Central memory CD4-positive, alpha-beta T cell (primary cell): ENCODE measurements around the gene COP1.
"Not testable (repeated sequence)": the region's sequence is repeated elsewhere in the genome, so short reads cannot be mapped to it uniquely, and the experiment has no call there.

ENCODE experiments used
- DNase-seq: peaks from one replicate; pipeline ENCODE4 v3.0.0; 2022

Gene COP1

DNA sequence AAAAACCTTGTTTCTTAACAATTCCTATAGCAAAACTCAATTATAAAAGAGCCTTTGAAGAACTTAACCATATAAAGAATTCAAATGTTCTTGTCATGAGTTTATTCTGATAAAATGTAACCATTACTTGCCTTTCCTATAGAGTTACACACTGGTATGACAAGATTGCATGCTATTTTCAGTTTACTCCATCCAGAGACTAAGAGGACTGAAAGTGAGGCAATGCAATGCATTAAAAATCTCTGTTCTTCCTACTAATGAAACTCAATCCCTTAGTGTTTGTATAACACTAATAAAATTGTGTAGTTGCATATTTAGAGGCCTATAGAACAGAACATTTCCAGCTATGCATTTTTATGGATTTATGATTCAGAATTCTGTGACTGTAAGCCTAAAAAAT, 88.1 kb downstream of the COP1 start:
- DNase-seq, result no peak

DNA sequence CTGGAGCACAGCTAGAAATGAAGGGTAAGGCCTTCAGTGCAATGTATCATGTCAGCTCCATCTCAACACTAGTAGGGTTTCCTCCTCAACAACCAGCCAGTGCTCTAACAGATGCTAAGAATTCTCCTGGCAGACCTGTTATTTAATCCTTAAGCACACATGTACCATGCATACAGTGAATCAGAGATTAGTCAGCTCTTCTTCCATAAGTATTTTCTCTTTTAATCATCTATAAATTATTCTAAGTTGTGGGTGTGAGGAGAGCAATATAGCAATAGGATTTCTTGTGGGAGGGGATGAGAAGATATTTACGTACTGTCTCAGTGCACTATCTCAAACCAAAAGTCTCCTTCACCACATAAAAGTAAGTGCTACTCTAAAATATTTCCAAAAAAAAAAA, 95.3 kb downstream of the COP1 start:
- DNase-seq, result no peak

DNA sequence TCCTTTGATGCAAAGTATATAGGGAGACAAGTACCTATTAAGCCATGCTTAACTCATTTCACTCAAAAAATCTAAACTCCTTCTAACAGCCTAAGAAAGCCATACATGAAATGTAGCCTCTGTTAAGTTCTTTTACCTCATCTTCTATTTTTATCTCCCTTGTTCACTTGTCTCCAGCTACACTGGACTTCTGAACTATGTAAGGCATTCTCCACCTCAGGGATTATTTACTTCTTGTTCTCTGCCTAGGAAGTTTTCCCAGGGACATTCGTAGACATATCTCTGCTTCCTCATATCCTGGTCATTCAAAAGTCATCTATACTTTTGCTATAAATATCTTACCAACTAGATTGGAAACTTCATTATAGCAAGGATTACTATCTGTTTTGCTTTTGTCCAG, 96.9 kb downstream of the COP1 start:
- no peak for DNase-seq

GRCh38 chr1:176102768-176103350, 104.2 kb downstream of the COP1 start:
- no peak for DNase-seq

GRCh38 chr1:176101951-176102642, 105.0 kb downstream of the COP1 start:
- no peak for DNase-seq

- no peak for DNase-seq
Measured at GRCh38 chr1:176098560-176098959, 108.5 kb downstream of the COP1 start.

DNA sequence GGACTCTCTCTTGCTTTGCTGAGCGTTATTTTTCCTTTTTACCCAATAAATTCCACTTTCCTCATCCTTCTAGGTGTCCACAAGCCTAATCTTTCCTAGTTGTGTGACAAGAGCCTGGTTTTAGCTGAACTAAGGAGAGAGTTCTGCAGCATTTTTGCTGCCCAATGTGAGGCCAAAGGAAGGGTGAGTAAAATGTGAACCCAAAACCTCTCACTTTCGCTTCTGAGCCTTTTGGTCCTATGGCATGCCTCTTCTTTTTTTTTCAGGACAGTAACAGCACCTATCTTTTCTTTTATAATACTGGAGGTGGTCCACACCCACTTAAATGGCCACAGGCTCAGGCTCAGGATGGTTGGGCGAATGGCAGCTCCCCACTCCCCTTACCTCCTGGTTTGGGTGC, 111.1 kb downstream of the COP1 start:
- DNase-seq, result no peak

- DNase-seq, result no peak
Measured at GRCh38 chr1:176090766-176091165, 116.3 kb downstream of the COP1 start.

DNA sequence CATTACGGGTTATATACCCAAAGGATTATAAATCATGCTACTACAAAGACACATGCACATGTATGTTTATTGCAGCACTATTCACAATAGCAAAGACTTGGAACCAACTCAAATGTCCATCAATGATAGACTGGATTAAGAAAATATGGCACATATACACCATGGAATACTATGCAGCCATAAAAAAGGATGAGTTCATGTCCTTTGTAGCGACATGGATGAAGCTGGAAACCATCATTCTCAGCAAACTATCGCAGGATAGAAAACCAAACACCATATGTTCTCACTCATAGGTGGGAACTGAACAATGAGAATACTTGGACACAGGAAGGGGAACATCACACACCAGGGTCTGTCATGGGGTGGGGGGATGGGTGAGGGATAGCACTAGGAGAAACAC, 119.3 kb downstream of the COP1 start:
- DNase-seq, result not testable (repeated sequence)

DNA sequence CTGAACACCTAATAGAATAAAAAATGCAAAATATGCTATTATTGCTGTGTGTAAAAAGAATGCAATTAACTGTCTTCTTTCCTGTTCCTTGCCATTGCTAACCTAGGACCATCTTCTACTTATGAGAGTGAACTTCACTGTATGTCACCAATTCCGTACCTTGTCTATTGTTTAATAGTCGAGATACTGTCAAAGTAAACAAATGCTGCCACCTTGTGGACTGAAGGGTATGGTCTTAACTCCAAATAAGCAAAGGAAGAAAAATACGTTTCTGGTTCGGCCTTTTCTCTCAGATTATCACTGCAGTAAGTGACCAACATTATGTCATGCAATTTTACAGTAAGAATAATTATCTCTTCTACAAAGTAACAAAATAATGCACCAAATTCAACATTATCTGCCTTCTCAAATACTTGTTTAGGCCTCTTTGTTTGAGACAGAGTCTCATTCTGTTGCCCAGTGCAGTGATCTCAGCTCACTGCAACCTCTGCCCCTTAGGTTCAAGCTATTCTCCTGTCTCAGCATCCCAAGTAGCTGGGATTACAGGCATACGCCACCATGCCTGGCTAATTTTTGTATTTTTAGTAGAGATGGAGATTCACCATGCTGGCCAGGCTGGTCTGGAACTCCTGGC, 133.4 kb downstream of the COP1 start:
- DNase-seq, result peak; percentile 11

- no peak for DNase-seq
Measured at GRCh38 chr1:176068901-176069300, 138.2 kb downstream of the COP1 start.

DNA sequence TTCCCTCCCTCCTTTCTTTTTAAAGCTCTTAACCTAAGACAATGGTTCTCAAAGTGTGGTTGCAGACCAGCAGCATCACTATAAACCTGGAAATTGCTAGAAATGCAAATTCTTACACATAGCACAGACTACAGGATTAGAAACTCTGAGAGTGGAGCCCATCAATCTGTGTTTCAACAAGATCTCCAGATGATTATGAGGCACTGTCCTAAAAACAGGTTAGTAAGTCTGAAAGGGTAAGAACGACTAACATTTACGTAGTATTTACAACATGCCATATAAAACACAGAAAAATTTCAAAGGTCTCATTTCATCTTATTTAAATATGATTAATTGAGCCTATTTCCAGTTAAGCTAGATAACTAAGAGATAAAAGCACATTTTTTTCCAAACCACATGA, 138.8 kb downstream of the COP1 start:
- no peak for DNase-seq

DNA sequence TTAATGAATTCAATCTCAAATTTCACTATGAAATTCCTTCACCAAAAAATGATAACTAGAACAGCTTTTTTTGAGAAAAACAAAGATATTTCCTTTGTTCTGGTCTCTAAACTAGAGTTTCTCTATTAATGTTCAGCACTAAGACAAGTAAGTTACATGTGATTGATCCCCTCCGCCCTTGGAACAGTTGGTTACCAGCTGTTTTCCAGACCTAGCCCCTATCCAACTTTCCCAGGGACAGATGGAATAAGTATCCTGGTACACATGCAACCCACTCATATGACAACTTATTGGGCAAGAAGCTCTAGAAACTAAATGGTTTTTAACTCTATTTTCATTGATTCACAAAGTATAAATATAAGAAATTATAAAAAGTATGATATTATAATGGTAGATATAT, 140.4 kb downstream of the COP1 start:
- no peak for DNase-seq

GRCh38 chr1:176058686-176059085, 148.4 kb downstream of the COP1 start:
- DNase-seq, result no peak

- DNase-seq, result no peak
Measured at GRCh38 chr1:176056312-176056711, 150.8 kb downstream of the COP1 start.

- no peak for DNase-seq
Measured at GRCh38 chr1:176055398-176055797, 151.7 kb downstream of the COP1 start.

- no peak for DNase-seq
Measured at GRCh38 chr1:176051902-176052518, 155.1 kb downstream of the COP1 start.

- no peak for DNase-seq
Measured at GRCh38 chr1:176051402-176051801, 155.7 kb downstream of the COP1 start.

- no peak for DNase-seq
Measured at GRCh38 chr1:176049582-176049981, 157.5 kb downstream of the COP1 start.

DNA sequence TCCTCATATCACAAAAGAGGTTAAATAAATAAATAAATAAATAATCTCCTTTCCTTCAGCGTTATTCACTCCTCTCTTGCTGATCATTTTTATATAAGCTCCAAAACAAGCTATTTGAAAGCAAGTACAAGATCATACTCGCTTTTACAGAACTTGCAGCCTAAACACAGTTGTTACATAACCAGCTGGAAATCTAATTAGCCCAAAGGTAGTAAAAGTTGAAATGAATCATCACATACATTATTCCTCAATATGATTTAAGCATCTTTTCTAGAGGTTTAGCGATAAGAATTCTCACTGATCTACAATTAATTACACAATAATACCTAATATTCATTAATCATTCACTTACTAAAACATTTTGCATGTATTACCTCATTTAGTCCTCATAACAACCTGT, 160.2 kb downstream of the COP1 start:
- DNase-seq, result no peak

DNA sequence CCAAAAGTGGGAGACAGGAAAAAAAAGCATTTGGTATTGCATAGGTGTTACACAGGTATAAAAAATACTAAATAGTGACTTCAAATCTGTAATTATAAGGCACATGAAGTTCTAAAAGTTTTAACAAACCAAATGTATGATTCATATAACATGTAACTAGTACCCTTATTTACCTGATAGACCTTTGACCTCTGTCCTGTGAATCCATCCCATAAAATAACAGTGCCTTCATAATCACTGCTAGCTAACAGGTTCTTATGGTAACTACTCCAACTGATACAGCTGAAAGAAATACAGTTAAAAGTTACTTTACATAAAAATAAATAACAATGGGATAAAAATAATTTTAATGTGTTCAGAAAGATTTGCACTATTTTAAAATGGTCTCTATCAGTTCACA, 163.5 kb downstream of the COP1 start:
- no peak for DNase-seq

DNA sequence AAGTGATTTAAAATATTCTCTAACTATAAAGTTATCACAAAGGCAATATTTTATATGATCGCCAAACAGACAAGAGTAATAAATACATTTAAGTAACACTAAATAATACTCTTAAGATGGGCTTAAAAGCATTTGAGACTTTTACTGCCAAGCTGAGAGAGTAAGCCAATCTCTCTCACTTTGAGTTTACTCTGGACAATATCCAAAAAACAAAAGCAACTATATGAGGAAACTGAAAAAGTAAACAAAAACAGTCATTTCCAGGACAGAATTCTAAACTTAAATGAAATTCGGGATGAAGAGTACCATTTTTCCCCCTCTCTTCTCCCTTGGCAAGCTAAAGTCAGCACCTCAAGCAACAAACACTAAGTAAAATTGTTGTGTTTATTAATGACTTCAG, 173.2 kb downstream of the COP1 start:
- DNase-seq, result no peak

DNA sequence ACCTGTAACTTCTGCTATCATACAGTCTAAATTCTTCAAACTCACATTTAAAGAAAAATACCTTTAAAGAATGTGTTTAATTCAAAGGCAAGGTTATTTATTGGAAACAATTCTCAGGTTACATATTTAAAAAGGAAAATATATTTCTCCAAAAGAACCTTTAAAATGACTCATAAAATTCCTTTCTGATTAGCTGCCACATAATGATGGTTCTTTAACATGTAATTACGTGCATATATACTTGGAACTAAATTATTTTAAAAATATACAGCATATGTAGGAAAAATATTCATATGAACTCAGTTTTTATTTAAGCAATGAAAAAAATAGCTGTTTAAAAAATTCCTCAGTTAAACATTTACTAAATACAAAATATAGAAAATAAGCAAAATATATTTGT, 173.6 kb downstream of the COP1 start:
- DNase-seq, result no peak

DNA sequence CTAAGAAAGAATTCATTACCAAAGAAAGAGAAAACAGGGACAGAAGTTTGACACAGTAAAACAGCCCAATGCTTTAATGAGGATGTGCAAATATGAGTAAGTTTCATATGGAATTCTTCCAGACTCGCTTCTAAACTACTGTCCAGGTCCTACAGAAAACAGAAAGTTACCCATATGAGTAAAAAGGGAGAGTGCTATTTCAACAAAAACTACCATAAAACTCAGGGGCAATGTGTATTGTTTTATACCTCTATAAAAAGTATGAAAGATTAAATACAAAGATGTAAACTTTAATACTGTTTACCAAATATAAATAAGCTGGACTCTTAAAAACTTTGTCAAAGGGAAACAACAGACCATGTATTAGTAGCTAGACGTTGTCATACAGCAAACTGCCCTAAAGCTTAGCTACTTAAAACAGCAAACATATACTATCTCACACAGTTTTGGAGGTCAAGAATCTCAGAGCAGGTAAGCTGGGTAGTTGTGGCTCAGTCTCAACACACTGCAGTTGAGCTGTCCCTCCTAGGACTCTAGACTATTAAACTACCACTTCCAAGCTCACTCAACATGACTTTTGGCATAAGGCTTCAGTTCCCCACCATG, 174.9 kb downstream of the COP1 start:
- no peak for DNase-seq
